Keratinocyte (primary cell): ENCODE data around the gene SYT2. TPM values are rescaled to one million over a fixed set of nuclear protein-coding genes. Genes with fewer than 3 reads are reported as not detected.

Experiments used
- DNase-seq: peaks from one replicate; pipeline ENCODE4 v3.0.0-alpha.2; 2011; ENCODE audit warnings: low read depth, missing footprints, low spot score
- FAIRE-seq: peaks from 2 replicates; lab custom pipeline; 2011; peaks lifted over from hg19 to GRCh38; lab: Jason Lieb, UNC
- H2AFZ ChIP-seq: 2 replicates; pipeline ENCODE4 v1.6.0; 2012; ENCODE audit warnings: low read length, control low read depth, inconsistent platforms; ENCODE audit not compliant: control insufficient read depth
- H3K27ac ChIP-seq: 2 replicates; pipeline ENCODE4 v1.5.1; 2011; ENCODE audit warnings: low read length; ENCODE audit not compliant: control insufficient read depth, insufficient read depth
- H3K27me3 ChIP-seq: 3 replicates; pipeline ENCODE4 v1.6.0; 2011; ENCODE audit warnings: low read length; ENCODE audit not compliant: control insufficient read depth, insufficient read depth; ENCODE audit errors: extremely low read depth
- H3K36me3 ChIP-seq, 2 experiments: 2 replicates in 1 of 2; 3 replicates in 1 of 2; pipeline ENCODE4 v1.5.1; 2011; ENCODE audit warnings: low read length in 2 of 2, mild to moderate bottlenecking in 1 of 2; ENCODE audit not compliant: control insufficient read depth in 2 of 2, insufficient read depth in 2 of 2; ENCODE audit errors: extremely low read depth in 1 of 2
- H3K4me1 ChIP-seq: 3 replicates; pipeline ENCODE4 v1.5.1; 2011; ENCODE audit warnings: low read length; ENCODE audit not compliant: control insufficient read depth, insufficient read depth; ENCODE audit errors: extremely low read depth
- H3K4me2 ChIP-seq: 3 replicates; pipeline ENCODE4 v1.6.0; 2011; ENCODE audit warnings: low read depth, low read length; ENCODE audit not compliant: control insufficient read depth, insufficient read depth; ENCODE audit errors: extremely low read depth
- H3K4me3 ChIP-seq, 3 experiments: fragments of 200-600 bp in 1 of 3; sonication (generic) in 1 of 3; 2 replicates in 2 of 3; 3 replicates in 1 of 3; pipeline ENCODE4 v1.5.1; 2011 to 2016; ENCODE audit warnings: low read length in 3 of 3, mild to moderate bottlenecking in 3 of 3, control low read depth in 2 of 3, inconsistent platforms in 1 of 3, low read depth in 1 of 3, mixed read lengths in 1 of 3, mixed run types in 1 of 3, moderate library complexity in 1 of 3; ENCODE audit not compliant: control insufficient read depth in 2 of 3, insufficient read depth in 2 of 3; ENCODE audit errors: extremely low read depth in 1 of 3
- H3K79me2 ChIP-seq: 2 replicates; pipeline ENCODE4 v1.6.0; 2012; ENCODE audit warnings: low read length; ENCODE audit not compliant: control insufficient read depth, insufficient read depth
- H3K9ac ChIP-seq: 3 replicates; pipeline ENCODE4 v1.6.0; 2011; ENCODE audit warnings: low read length; ENCODE audit not compliant: control insufficient read depth, insufficient read depth; ENCODE audit errors: extremely low read depth
- H3K9me1 ChIP-seq: 3 replicates; pipeline ENCODE4 v1.6.0; 2011; ENCODE audit warnings: low read length; ENCODE audit not compliant: control insufficient read depth, insufficient read depth; ENCODE audit errors: extremely low read depth
- H3K9me3 ChIP-seq: 2 replicates; pipeline ENCODE4 v1.5.1; 2012; ENCODE audit warnings: low read depth, low read length; ENCODE audit not compliant: control insufficient read depth
- H4K20me1 ChIP-seq: 3 replicates; pipeline ENCODE4 v1.6.0; 2011; ENCODE audit warnings: low read length; ENCODE audit not compliant: control insufficient read depth, insufficient read depth; ENCODE audit errors: extremely low read depth
- EZH2 ChIP-seq: IDR thresholded peaks from one replicate; pipeline ENCODE4 v1.6.1; 2012; ENCODE audit warnings: inconsistent platforms, mild to moderate bottlenecking, low read length, moderate library complexity
- dilution Hi-C: fragments of 300-500 bp; cut with MboI; formaldehyde crosslinking; loops from one replicate; pipeline ENCODE4 v1.7.0; 2020; ENCODE audit warnings: low sequenced_read_pairs; ENCODE audit not compliant: extremely low pct_ligation_motif_present
- polyA plus RNA-seq, 5 experiments: library from polyadenylated mRNA; depleted of rRNA in 3 of 5; stranded (reverse) in 3 of 5; stranded (forward) in 1 of 5; unstranded in 1 of 5; fragments of >200 nt; gene quantifications; 1 replicate in 1 of 5; 2 replicates in 3 of 5; 3 replicates in 1 of 5; pipeline versions ENCODE4 v1.2.1 to v1.2.3, GENCODE V29; 2011 to 2012; ENCODE audit warnings: missing spikeins in 2 of 5, low read depth in 1 of 5, low replicate concordance in 1 of 5
- TF ChIP-seq, protein P1 (sequence below), 3 experiments: IDR thresholded peaks in 1 of 3; conservative IDR thresholded peaks in 1 of 3; optimal IDR thresholded peaks in 1 of 3; 2 replicates in 2 of 3; 3 replicates in 1 of 3; pipeline versions ENCODE3 to v1.5.1; 2011; ENCODE audit warnings: low read length in 3 of 3, mild to moderate bottlenecking in 3 of 3, moderate library complexity in 2 of 3, control low read depth in 1 of 3, inconsistent platforms in 1 of 3; ENCODE audit not compliant: insufficient read depth in 2 of 3; ENCODE audit errors: extremely low read depth in 1 of 3

SYT2 gene
- polyA plus RNA-seq, 1 donor (not counting 4 experiments of a cell fraction or from before 2014, with no cell fraction given) = not detected

DNA sequence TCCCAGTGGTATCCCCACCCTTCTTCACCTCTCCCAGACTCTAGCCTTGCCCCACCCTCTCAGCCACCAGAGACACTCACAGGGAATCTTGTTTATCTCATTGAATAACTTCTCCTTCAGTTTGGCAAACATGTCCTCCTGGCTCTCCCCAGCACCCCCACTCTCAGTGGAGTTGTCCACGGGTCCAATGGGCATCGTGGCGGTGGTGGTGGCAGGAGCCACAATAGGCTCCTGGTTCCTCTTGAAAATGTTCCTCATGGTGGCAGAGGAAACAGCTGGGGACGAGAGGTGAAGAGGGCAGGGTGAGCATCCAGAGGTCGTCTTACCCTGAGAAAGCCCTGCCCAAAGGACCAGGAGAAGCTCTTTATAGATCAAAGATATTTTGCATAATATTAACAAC lies 104.7 kb downstream of the SYT2 start:
- no peak for TF ChIP-seq EZH2
- TF ChIP-seq, protein P1, sequence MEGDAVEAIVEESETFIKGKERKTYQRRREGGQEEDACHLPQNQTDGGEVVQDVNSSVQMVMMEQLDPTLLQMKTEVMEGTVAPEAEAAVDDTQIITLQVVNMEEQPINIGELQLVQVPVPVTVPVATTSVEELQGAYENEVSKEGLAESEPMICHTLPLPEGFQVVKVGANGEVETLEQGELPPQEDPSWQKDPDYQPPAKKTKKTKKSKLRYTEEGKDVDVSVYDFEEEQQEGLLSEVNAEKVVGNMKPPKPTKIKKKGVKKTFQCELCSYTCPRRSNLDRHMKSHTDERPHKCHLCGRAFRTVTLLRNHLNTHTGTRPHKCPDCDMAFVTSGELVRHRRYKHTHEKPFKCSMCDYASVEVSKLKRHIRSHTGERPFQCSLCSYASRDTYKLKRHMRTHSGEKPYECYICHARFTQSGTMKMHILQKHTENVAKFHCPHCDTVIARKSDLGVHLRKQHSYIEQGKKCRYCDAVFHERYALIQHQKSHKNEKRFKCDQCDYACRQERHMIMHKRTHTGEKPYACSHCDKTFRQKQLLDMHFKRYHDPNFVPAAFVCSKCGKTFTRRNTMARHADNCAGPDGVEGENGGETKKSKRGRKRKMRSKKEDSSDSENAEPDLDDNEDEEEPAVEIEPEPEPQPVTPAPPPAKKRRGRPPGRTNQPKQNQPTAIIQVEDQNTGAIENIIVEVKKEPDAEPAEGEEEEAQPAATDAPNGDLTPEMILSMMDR (optimal IDR thresholded peaks at IDR 0.05 in 1 of 3, IDR thresholded peaks at IDR 0.05 in 1 of 3, conservative IDR thresholded peaks at IDR 0.05 in 1 of 3; ENCODE audit: extremely low read depth in 1 of 3, insufficient read depth in 2 of 3, low read length in 3 of 3) = no peak
- no peaks in the 10 kb centered on the region for H4K20me1 ChIP-seq
- H3K27ac ChIP-seq = no peak overlapping the region
- no peak overlapping the region for H3K4me3 ChIP-seq
- dilution Hi-C loops = no loop called here
- no peak overlapping the region for H3K9ac ChIP-seq
- no peak for DNase-seq
- no peaks in the 10 kb centered on the region for H3K9me3 ChIP-seq
- H3K79me2 ChIP-seq = no peaks in the 10 kb centered on the region
- H3K36me3 ChIP-seq = no peaks in the 10 kb centered on the region
- no peaks in the 10 kb centered on the region for H3K9me1 ChIP-seq
- FAIRE-seq = no peak
- H3K4me1 ChIP-seq = no peaks in the 10 kb centered on the region
- no peak overlapping the region for H2AFZ ChIP-seq
- H3K27me3 ChIP-seq = no peaks in the 10 kb centered on the region
- no peak overlapping the region for H3K4me2 ChIP-seq

DNA sequence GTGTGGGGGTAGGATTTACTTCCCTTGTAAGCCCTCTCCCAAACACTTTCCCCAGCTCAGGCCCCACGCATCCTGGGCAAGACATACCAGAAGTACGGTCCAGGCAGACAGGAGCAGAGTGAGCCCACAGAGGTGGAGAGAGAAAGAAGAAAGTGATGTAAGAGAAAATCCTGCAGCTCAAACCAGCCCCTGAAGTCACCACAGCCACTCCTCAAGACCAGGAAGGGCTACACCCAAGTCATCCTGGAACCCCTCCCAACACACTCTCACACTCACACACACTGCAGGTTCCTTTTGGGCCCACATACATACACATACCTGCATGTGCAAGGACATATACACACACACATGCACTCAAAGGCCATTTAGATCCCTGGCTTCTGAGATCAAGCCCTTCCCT lies 106.8 kb downstream of the SYT2 start:
- H4K20me1 ChIP-seq = no peaks in the 10 kb centered on the region
- no peaks in the 10 kb centered on the region for H3K9me3 ChIP-seq
- H3K27me3 ChIP-seq = no peaks in the 10 kb centered on the region
- peaks cover 5% of the 10 kb centered on the region for H3K4me1 ChIP-seq
- TF ChIP-seq, protein P1 (optimal IDR thresholded peaks at IDR 0.05 in 1 of 3, IDR thresholded peaks at IDR 0.05 in 1 of 3, conservative IDR thresholded peaks at IDR 0.05 in 1 of 3; ENCODE audit: extremely low read depth in 1 of 3, insufficient read depth in 2 of 3, low read length in 3 of 3) = no peak
- no peak for TF ChIP-seq EZH2
- dilution Hi-C loops = no loop called here
- no peaks in the 10 kb centered on the region for H3K36me3 ChIP-seq
- no peak overlapping the region for H3K9ac ChIP-seq
- no peaks in the 10 kb centered on the region for H3K9me1 ChIP-seq
- no peak overlapping the region for H3K27ac ChIP-seq
- no peaks in the 10 kb centered on the region for H3K79me2 ChIP-seq
- H3K4me3 ChIP-seq = no peak overlapping the region
- no peak overlapping the region for H3K4me2 ChIP-seq
- no peak overlapping the region for H2AFZ ChIP-seq
- no peak for DNase-seq
- no peak for FAIRE-seq
